GM18508 (cell line): Measurements from ENCODE around the gene MTCL1.

ENCODE experiments used
- ATAC-seq: cut with Tn5 transposase; IDR thresholded peaks from one replicate; pipeline ENCODE4 v1.9.1; 2021; ENCODE audit warnings: moderate number of reproducible peaks; ENCODE audit not compliant: insufficient read depth, unreplicated experiment

MTCL1 gene

DNA sequence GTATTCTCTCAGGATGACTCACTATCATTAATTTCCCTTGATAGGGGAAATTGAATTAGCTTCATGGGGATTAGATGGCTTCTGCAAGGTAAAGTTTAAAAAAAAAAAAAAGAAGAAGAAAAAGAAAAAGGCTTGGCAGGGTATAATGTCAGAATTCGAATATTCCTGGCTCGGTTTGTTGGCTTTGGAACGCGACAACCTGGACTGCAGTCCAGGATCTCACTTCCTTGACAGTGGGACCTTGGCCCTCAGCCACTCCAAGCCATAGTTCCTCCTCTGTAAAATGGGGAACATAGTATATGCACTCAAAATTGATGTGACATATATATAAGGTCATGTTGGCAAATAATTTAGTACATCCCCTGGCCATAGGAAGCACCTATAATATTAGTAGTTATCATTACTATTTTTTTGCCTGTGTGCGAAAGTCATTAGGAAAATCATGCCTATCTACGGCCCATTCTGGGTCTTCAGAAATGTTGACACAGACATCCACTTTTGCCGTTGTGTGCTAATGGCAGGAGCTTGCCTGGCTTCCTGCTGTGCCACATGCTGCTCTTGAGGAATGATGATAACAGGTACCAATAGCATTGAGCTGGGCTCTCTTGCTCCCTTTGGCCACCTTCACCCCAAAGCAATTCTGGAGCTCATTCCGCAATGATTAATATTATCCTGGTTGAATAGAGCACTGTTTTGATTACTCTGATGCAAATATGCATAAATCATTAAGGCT is 97.9 kb downstream of the MTCL1 start:
- no peak for ATAC-seq

DNA sequence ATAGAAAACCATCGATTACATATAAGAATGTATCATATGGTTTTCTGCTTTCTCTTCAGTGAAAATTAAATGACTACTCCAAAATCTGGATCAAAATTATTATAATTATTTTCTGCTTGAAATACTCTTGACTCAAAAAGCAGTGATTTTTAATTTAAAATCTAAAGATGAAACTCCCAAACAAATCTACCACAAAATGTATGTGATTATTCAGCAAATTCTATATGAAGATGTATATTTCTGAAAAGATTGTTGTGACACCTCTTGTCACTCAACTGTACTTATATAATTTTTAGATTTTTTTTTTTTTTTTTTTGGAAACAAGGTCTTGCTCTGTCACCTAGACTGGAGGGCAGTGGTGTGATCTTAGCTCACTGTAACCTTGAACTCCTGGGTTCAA is 98.6 kb downstream of the MTCL1 start:
- ATAC-seq: no peak

DNA sequence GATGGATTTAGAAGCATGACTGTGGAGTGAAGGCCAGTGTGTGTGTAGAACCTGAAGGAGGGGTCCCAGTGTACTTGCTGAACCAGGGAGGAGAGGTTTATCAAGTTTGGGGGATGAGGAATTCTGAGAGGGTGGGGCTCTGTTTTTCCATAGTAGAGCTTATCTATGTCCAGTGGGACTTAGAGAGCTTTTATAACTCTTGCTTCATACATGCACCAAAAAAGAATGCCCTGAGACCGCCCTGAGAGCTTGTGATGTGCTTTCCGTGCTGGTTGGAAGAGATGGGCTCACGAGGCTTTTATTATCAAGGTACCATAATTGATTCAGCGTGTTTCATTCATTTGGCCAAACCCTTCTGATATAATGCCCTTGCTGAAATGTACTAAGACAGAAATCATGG is 100.2 kb downstream of the MTCL1 start:
- ATAC-seq: no peak

DNA sequence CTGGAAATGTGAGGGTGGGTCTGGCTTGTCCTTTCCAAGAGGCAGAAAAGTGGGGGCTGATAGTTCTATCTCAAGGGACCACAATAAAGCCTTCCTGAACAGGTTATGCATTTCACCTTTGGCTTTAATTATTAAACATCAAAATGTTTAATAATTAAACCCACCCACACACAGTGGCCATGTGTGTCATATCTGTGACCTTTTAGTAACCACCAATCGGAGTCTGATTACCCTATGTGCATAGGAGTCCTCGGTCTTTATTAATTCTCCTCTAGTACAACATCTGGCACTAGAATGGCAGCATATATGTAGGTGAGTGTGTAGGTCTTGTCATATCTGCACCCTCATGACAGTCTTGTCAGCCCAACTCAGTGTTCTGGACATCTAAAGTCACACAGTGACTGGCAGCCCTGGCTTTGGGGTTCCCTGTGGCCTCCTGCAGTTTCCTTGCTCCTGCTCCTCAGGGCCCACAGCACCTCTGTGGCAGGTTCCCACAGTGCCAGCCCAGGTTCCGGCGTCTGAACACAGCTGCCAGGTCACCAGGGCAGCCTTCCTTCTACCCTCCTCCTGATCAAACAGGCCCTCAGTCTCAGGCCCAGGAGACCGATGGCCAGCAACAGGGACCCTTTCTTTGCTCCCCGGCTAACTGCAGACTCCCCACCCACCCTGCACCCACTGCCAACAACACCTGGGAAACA is 100.9 kb downstream of the MTCL1 start:
- no peak for ATAC-seq

DNA sequence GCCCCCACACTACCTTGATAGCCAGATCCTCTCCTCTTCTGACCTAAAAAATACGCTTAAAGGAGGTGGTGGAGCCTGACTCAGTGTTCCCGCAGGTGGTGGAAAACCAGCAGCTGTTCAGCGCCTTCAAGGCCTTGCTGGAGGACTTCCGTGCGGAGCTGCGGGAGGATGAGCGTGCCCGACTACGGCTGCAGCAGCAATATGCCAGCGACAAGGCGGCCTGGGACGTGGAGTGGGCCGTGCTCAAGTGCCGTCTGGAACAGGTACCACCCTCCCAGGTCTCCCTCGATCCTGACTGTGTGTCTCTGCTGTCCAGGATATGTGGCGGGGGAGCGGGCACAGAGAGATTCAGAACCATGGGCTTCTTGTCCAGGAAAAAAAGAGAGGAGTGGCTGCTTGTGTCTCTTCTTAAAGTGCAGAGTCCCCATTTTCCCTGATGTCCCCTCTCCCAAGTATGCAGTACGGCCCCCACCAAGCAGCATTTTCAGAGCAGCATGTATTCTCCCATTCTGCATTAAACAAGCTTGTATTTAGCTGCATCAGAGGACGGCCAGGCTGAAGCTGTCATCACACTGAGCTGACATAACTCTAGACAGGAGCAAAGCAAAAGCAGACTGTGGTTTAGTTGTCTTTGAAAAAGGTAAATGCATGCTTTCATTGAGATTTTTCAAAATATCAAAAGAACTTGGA is 101.6 kb downstream of the MTCL1 start:
- ATAC-seq: no peak

DNA sequence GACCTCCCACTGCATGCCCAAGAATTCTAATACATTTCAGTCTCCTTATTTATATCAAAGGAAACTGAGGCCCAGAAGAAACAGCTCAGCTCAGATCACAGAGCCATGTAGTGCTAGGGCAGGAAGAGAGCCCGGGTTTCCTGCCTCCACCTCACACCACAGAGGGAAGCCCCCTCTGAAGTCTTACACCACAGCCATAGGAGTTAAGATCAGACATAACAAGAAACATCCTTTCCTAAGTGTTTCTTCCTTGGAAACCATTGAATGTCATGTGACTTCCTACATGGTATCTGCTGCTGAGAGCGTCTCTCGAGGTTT is 102.1 kb downstream of the MTCL1 start:
- ATAC-seq: no peak

DNA sequence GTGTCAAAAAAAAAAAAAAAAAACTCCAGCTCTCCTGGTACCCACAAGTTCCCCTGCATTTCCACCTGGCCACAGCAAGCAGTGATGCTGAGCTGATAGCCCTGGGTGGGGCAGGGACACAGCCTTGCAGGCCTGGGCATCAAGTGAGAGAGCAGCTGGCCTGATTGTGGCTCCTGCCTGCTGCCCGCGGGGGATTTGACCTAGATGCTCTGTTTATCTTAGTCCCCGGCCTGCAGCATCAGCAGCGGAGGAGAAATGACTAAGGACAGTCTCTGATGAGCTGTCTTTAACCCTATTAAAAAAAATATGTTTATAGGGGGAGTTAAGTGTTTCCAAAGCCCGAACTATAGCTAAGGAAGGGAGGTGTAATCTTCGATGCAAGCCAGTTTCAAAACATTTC is 102.6 kb downstream of the MTCL1 start:
- no peak for ATAC-seq

DNA sequence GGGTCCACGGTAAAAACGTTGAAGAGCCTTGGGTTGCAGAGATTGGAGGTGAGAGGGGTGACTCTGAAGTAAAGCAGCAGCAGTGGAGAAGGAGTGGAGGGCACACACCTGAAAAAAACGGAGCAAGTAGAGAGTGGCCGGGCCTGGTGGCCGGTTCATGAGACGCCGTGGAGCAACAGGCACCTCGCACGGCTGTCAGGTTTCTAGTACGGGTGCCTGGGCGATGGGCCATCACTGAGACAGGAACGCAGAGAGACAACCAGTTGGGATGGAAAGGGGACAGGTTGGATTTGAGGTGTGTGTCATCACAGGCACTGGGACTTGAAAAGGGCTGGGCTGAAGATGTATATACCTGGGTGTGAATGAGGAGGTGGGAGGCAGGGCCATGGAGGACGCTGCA is 104.2 kb downstream of the MTCL1 start:
- ATAC-seq: no peak

DNA sequence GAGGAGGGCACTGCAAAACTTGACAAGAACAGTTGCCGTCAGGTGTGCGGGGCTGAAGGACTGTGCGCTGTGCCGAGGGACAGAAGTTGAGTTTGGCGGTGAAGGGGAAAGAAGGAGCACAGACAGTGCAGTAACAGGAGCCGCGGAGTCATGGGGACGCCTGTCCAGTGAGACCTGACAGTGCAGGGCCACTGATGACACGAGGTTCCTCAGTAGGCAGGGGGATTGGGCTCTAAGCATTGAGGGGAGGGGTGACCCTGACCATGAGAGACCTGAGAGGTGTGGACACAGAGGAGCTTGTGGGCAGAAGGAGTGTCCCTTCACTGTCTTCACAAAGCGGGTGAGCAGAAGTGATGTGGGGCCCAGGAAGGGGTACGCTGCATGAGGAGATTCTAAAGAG is 104.8 kb downstream of the MTCL1 start:
- ATAC-seq: no peak

DNA sequence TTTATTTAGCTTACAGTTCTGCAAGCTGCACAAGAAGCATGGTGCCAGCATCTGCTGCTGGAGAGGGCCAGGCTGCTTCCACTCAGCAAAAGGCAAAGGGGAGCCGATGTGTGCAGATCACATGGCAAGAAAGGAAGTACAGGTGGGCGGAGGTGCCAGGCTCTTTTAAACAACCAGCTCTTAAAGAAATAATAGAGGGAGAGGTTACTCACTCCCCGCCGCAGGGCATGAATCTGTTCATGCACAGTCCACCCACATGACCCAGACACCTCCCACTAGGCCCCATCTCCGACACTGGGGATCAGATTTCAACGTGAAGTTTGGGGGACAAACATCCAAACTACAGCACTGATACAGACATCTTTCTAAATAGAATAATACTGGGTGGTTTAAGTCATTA is 105.8 kb downstream of the MTCL1 start:
- ATAC-seq: no peak

DNA sequence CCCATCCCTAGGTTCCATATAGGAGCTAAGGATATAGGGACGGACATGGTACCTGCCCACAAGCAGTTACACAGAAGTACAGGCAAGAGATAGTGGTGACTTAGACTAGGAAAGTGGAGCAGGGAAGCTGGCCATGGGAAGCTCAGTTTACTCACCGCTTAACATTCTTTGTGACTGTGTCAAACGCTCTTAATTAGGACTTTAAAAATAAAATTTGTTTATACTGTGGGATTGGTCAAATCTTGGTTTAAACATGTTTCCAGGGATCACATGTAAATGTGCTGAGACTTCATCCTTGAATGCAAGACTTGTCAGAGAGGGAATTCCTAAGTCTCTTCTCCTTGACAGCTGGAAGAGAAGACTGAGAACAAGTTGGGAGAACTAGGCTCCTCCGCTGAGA is 107.3 kb downstream of the MTCL1 start:
- no peak for ATAC-seq

DNA sequence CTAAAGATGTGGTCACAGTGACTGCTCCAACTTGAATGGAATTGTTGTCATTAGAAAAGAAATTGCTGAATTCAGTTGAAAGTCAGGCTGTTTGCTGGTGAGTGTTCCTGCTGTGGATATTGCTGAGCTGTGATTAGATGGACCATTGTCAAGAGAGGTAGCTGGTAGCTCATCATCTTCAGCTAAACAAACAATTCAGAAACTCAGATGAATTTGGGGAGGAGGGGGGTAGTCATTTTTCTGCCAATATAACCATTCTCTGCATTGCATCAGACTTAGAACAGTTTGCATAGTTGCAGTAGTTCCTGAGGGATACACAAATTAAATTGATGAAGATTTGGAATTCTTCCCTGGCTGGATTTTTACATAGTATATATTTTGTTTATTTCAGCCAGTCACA is 108.3 kb downstream of the MTCL1 start:
- ATAC-seq: no peak

DNA sequence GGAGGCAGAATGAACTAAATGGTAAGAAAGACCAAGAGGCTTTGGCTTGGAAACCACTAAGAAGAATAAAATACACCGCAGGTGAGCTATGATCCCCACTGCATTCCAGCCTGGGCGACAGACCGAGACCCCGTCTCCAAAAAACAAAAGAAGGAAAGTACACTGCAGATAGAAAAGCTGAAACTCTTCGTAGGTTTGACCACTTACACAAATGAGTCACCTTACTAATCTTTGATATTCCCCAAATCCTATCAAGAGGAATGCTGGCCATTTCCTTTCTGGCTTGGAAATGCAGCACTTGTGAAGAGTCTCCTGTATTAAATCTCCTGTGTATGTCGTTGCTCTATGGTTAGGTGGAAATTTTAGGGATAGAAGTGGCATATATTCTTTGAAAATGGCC is 108.8 kb downstream of the MTCL1 start:
- no peak for ATAC-seq

DNA sequence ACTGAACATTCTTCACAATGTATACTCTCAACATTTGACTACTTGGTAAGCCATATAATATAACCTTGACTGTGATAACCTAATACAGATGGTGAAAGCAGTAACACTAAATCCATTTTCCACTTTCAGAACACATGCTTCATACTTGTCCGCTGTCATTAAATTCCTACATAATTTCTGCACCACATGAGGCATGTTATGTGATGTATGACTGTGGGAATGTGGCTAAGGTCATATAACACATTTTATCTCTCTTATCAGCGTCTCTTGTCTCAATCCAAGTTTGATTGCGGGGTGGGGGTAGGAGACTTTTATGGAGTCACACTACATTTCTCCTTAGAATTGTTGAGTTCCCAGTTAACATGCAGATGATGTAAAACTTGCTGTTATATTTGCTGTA is 110.9 kb downstream of the MTCL1 start:
- no peak for ATAC-seq

DNA sequence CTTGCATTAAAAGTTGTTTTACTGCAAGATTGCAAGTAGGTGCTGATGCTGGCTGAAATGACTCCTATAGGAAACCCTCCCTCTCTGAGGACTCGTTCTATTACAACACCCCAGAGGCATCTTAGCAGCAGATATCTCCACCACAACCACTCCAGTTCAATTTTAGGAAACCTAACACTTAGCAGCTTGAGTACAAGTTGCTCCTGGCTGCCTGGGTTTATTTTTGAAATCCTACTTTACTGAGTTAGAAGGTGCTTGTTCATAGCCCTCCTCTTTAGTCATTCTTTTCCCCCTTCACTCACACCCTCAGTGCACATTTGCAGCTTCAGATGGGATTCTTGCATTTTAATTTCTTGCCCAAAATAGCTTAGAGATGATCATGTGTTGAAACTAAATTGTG is 111.5 kb downstream of the MTCL1 start:
- no peak for ATAC-seq

DNA sequence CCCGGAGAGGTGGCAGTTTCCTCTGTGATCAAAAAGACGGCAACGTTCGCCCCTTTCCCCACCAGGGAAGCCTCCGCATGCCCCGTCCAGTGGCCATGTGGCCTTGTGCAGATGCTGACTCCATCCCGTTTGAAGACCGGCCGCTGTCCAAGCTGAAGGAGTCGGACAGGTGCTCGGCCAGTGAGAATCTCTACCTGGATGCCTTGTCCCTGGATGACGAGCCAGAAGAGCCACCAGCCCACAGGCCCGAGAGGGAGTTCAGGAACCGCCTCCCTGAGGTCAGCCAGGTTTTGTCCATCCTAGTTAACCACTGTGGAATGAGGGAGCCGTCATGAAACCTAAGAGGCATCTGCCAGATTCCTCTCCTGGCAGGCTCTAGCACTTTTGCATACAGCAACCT is 113.6 kb downstream of the MTCL1 start:
- no peak for ATAC-seq

DNA sequence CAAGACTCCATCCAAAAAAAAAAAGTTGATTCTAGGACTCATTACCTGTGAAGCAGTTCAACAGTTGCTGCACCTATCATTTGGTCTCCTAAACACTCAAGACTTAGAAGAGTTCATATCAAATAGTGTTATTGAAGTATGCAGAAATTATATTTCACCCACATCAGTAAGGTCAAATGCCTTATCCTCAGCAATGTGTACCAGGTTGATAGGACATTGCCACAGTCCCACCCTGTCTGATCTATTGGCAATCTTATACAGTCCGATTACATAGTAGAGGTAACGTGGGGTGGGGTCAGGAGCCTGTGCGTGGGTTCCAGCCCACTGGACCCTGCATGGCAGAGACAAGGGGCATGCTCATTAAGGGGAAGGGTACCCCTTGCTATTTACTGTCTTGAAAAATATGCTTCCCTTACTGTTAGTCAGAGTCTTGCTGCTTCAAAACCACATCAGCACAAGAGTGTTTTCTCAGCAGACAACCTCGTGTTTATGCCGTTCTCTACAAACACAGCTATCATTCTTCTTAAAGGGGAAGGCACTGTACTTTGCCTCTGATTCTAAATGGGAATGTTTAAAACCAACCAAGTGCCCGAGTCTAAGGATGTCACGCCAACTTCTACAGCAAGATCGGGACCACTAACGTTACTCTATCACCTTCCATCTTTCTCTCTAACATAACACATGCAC is 115.2 kb downstream of the MTCL1 start:
- ATAC-seq: no peak

DNA sequence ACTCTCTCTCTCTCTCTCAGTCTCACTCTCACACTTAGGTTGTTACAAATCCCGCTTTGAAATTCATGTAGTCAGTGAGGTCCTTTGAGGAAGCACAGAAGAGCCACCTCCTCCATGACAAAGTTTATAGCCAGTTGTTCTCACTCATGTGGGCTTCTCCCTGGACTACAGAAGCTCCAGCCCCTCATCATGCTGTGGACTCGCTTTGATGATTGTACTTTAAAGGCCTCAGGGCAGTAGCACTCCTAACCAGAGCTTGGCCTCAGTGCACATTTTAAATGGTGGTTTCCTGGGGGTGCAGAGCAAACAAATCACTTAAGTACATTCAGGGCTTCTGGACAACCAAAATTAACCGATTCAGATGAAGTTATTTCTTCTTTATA is 115.7 kb downstream of the MTCL1 start:
- ATAC-seq: no peak

DNA sequence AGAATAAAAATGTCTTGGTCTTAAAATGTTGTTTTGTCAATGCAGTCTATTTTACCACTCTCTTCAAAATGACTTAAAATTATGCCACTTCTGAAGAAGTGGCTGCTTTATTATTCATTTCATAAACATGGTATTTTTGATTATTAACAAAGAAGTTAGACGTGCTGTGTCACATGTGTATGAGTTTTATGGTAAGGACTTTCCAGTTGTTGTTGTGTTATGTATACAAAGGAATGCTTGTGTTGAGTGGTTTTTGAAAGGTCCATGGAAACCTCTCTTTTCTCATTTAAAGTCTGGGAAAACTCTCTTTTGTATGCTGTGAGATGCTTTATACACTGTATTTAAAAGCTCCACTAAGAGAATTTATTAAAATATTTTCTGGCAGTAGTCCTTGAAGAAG is 116.2 kb downstream of the MTCL1 start:
- no peak for ATAC-seq

DNA sequence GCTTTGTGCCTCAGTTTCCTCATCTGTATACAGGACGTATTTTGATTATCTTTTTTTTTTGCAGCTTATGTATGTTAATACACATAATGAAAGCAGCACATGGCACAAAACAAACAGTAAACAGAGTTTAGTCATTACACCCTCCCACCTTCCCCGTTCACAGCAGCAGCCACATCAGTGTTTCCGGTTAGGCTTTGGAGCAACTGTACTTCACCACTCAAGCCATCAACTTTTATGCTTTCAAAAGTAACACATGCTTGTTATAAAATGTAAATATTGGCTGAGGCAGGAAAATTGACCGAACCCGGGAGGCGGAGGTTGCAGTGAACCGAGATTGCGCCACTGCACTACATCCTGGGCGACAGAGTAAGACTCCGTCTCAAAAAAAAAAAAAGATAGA is 117.3 kb downstream of the MTCL1 start:
- ATAC-seq: no peak

DNA sequence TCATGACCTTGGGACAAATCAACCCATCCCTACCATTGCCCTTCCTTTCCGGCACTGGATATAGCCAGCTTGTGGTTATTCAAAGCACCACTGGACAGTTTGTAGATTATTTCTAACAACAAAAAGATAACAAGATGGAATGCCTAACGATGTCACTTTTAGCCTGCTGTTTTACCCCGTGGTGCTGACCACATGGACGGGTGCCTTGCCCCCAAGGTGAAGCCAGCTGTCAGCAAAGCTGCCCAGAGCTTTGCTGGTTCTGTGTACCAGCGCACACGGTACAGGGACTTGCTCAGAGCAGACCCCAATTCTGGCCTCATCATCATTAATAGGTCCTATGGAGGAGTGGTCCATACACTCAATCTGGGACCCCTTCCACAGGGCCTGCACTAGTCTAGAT is 118.2 kb downstream of the MTCL1 start:
- ATAC-seq: no peak
